Neural progenitor cell (in vitro differentiated cells): Measurements from ENCODE around the gene WDR37.

Experiments used
- CTCF ChIP-seq: fragments of 200-600 bp; sonication (generic); IDR thresholded peaks from 2 replicates; pipeline ENCODE4 v1.5.1; 2017; ENCODE audit warnings: antibody characterized with exemption, mild to moderate bottlenecking
- EZH2 ChIP-seq: fragments of 200-600 bp; sonication (generic); IDR thresholded peaks from 2 replicates; pipeline ENCODE4 v1.6.1; 2017; ENCODE audit warnings: antibody characterized with exemption, mild to moderate bottlenecking, moderate library complexity
- EZH2phosphoT487 ChIP-seq: fragments of 200-600 bp; sonication (generic); IDR thresholded peaks from 2 replicates; pipeline ENCODE4 v1.6.1; 2017; ENCODE audit warnings: antibody characterized with exemption

GRCh38 chr10:1168763-1169162 is 112.6 kb downstream of the WDR37 start:
- TF ChIP-seq CTCF (no peak), EZH2 (no peak), EZH2phosphoT487 (no peak)
